Measurements from ENCODE around the gene TMEM223. TPM values are rescaled to one million over a fixed set of nuclear protein-coding genes. Genes with fewer than 3 reads are reported as not detected.

TMEM223 gene
- total and polyA plus RNA-seq, 9 of the 15 experiments (the other 6 are each of a cell fraction or from before 2014, with no cell fraction given) = 5.9 to 34.5 (median 19.6) TPM

GRCh38 chr11:62839050-62839945, 47.5 kb upstream of the TMEM223 start, which contains the start of gene WDR74 (continued):
- TF ChIP-seq ARID4B (CRISPR knock-in tag; IDR thresholded peaks at IDR 0.05) = peak; percentile 100
- no peak for TF ChIP-seq ZSCAN32 (CRISPR knock-in tag; IDR thresholded peaks at IDR 0.05)
- TF ChIP-seq CHD7 (IDR thresholded peaks at IDR 0.05; ENCODE audit: low read depth, low read length) = no peak
- TF ChIP-seq ZNF561 (CRISPR knock-in tag; conservative IDR thresholded peaks at IDR 0.05) = no peak
- no peak for TF ChIP-seq FOXM1 (IDR thresholded peaks at IDR 0.05; ENCODE audit: low read depth)
- peak; percentile 83; the same call in 1 of the 2 replicates for TF ChIP-seq FOXM1 (CRISPR knock-in tag; IDR thresholded peaks at IDR 0.05; ENCODE audit: low read depth)
- no peak for TF ChIP-seq ZNF512 (tag; IDR thresholded peaks at IDR 0.05)
- TF ChIP-seq ZNF695 (CRISPR knock-in tag; IDR thresholded peaks at IDR 0.05) = no peak
- TF ChIP-seq ETV1 (tag; conservative IDR thresholded peaks at IDR 0.05; ENCODE audit: low read depth) = peak; percentile 78

Measured in K562 (cell line).